Measurements from ENCODE around the gene GRIN2A.

GRIN2A gene

DNA sequence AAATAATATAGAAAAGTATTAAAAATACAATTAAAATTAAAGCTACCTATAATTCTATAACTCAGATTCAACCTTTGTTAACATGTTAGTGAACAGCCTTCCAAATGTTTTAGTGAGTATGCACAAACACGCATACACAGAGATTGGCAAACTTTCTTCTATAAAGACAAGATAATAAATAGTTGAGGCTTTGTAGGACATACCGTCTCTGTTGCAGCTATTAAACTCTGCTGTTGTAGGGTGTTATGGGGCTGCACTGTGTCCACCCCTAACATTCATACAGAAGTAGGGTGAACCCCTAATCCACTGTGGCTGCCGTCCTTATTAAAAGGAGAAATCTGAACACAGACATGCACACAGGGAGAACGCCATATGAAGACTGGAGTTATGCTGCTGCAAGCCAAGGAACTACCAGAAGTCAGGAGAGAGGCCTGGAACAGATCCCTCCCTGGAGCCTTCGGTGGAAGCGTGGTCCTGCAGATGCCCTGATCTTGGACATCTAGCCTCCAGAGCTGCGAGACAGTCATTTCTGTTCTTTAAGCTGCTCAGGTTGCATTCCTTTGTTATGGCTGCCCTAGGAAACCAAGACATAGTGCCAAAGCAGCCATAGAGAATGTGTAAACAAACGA lies 383.2 kb downstream of the GRIN2A start:
- no peak for DNase-seq (ENCODE audit: low read depth)

DNA sequence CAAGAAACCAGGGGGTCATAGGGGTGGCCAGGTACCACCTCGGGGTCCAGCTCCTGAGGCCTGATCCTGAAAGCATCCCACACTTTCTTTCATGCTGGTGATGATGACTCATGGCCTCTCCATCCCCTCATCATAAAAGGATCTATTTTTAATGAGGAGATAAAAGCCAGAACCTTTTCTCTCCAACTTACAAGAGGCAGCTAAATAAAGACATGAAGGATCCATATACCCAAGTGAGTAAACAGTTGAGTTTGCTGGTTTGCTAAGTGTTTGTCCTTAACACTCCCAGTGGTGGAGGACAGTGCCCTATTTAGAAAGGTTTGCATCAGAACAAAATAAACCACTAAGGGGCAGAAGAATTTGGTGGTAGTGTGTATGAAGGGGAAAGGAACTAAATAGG lies 383.8 kb downstream of the GRIN2A start:
- TF ChIP-seq, protein P1, sequence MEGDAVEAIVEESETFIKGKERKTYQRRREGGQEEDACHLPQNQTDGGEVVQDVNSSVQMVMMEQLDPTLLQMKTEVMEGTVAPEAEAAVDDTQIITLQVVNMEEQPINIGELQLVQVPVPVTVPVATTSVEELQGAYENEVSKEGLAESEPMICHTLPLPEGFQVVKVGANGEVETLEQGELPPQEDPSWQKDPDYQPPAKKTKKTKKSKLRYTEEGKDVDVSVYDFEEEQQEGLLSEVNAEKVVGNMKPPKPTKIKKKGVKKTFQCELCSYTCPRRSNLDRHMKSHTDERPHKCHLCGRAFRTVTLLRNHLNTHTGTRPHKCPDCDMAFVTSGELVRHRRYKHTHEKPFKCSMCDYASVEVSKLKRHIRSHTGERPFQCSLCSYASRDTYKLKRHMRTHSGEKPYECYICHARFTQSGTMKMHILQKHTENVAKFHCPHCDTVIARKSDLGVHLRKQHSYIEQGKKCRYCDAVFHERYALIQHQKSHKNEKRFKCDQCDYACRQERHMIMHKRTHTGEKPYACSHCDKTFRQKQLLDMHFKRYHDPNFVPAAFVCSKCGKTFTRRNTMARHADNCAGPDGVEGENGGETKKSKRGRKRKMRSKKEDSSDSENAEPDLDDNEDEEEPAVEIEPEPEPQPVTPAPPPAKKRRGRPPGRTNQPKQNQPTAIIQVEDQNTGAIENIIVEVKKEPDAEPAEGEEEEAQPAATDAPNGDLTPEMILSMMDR (conservative IDR thresholded peaks at IDR 0.05; ENCODE audit: low read depth, low read length), result no peak
- no peak for DNase-seq (ENCODE audit: low read depth)
- no peak overlapping the region for H3K4me3 ChIP-seq (ENCODE audit: low read depth, low read length)

More for the DNA sequence above, 383.2 kb downstream of the GRIN2A start:
- H3K4me3 ChIP-seq (ENCODE audit: low read depth, low read length), result no peak overlapping the region
- TF ChIP-seq, protein P1 (conservative IDR thresholded peaks at IDR 0.05; ENCODE audit: low read depth, low read length), result no peak

DNA sequence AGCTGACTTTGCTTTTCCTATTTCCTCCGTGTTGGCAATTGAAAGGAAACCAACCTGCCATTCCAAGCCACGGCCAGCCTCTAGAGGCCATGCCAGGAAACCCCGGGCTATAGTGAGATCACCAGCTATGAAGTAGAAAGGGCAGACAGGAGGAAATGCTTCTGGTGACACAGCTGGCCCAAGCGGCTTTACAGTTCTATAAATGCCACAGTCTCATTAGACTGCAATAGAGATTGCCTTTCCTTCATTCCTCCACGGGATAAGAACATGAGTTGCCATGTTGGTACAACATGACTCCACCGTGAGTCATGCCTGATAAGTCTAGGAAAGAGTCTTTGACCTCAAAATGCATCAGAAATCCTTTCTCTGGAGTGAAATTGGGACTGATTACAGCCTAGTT lies 384.9 kb downstream of the GRIN2A start:
- peak; percentile 2 for DNase-seq (ENCODE audit: low read depth)
- no peak overlapping the region for H3K4me3 ChIP-seq (ENCODE audit: low read depth, low read length)
- TF ChIP-seq, protein P1 (conservative IDR thresholded peaks at IDR 0.05; ENCODE audit: low read depth, low read length), result no peak

DNA sequence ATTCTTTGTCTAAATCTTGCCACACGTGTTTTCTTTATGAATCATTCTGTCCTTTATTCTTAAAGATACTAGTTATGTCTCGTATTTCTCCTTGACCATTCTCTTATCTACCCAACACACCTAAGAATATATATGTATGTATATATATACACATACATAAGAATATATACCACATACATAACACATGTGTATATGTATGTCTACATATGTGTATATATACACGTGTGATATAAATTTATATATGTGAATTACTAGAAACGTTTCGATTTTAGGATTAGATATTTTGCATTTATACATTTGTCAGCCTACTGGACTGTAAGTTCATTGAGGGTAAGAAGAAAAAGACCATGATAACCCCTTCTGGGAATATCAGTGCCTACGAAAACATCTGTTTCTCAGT lies 388.6 kb downstream of the GRIN2A start:
- DNase-seq (ENCODE audit: low read depth), result no peak
- TF ChIP-seq, protein P1 (conservative IDR thresholded peaks at IDR 0.05; ENCODE audit: low read depth, low read length), result no peak
- H3K4me3 ChIP-seq (ENCODE audit: low read depth, low read length), result no peak overlapping the region

DNA sequence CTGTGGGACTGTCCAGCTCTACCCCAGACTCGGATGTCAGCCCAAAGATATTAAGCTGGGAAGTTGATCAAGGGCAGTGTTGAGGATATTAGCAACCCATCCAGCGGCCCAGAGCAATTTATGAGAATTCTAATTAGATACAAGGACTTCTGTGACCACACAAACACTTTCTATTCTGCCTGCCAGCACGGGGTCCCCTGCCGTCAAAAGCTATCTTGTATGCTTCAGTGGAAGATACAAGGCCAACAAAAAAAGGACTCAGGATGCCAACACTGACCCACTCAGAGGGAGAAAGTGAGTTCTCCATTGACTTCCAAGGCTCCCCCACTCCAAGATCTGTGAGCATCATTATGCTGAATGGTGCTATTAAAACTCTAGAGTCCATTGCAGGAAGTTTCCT lies 390.7 kb downstream of the GRIN2A start:
- H3K4me3 ChIP-seq (ENCODE audit: low read depth, low read length), result no peak overlapping the region
- no peak for DNase-seq (ENCODE audit: low read depth)
- TF ChIP-seq, protein P1 (conservative IDR thresholded peaks at IDR 0.05; ENCODE audit: low read depth, low read length), result no peak

DNA sequence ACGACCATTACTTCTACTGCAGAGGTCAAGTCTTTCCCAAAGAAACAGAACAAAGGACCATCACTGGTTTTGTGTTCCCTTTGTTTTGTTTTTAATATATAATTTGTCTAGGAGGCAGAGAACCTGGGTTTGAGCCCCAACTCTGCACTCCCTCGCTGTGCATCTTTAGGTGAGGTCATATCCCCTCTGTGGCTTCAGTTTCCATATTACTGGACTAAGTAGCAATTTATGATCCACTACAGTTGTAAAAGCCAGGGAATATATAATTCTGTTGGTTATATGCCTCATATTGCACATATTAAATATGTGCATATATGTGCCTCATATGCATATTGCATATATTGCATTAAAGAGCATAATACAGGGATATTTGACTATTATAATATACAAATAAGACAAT lies 392.0 kb downstream of the GRIN2A start:
- DNase-seq (ENCODE audit: low read depth), result no peak
- TF ChIP-seq, protein P1 (conservative IDR thresholded peaks at IDR 0.05; ENCODE audit: low read depth, low read length), result no peak
- H3K4me3 ChIP-seq (ENCODE audit: low read depth, low read length), result no peak overlapping the region

DNA sequence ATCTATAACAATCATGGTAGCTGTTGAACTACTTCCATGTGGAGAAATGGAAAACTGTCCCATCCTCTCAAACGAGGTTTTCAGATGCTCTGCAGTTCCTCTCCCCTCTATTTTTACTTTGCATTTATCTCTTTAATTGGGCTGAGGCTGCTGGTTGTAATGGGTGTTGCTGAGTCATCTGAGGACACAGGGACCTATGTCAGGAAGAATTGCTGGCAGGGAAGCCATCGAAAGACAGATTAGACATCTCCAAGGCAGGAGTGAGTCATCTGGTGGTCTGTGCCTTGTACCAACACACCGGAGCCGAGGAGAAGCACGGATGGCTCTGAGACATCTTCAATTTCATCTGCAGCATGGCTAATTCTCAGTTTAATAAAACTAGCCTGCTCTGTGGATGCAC lies 394.5 kb downstream of the GRIN2A start:
- H3K4me3 ChIP-seq (ENCODE audit: low read depth, low read length), result no peak overlapping the region
- no peak for DNase-seq (ENCODE audit: low read depth)
- TF ChIP-seq, protein P1 (conservative IDR thresholded peaks at IDR 0.05; ENCODE audit: low read depth, low read length), result no peak

All from choroid plexus epithelial cell (primary cell).